ENCODE results near the gene NCAM2. TPM values are rescaled to one million over a fixed set of nuclear protein-coding genes. Genes with fewer than 3 reads are reported as not detected.

NCAM2 gene
- total and polyA plus RNA-seq, 10 donors, result 0.09 to 5.7 (median 1.0) TPM

DNA sequence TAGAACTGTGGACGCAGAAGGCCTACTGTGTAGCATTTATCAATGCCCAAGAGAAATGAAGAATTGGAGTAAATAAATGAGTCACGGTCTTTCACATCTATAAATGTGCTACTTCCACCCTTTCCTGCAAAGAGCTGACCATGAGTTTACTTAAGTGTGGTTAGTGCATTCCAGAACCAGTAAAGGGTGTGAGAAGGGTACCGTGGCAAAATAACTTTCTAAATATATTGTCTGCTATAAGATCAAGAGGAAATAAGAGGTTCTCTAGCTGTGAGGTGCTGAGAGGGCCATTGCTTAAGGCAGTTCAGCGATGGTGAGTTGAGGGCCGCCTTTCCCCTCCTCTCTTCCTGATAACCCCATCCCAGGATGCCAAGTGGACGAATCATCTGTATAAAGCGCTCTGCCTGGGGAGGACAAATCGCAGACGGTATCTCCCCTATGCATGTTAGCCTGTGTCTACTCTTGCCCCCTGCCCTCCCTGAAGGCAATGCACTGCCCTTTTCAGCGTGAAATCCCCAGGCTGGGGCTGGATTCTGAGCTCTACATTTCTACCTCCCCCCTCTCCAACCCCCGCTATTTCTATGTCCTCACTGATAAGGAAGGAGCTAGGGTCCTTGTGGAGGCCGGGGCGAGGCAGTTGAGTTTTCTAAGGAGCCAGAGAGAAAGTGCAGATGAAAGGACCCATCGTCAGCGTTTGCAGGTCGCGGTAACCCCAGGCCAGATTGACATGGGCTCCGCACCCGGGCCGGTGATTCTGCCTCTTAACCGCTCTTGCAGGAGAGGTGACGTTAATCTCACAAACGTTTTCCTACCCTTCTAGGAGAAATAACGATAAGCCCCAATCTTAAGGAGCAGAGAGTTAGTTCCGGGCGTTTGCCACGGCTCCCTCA lies 1.5 kb upstream of the NCAM2 start:
- intact Hi-C loops (cut with DNase I; ENCODE audit: low total_unique reads), result no loop called here
- 40 to 49% (median 41%) methylated on average over 27 of the region's 27 CpGs for WGBS, 5 donors
- Histone ChIP-seq H3K36me3 (no peaks in the 10 kb centered on the region), H3K4me3 (peak overlapping the region in 6 of 8 donors; percentile 43 to 78 (median 50)), H3K4me1 (peaks cover 0 to 30% (median 17%) of the 10 kb centered on the region in 6 donors), H3K27me3 (replicated peaks in 1 of 7) (peaks cover 0 to 41% (median 19%) of the 10 kb centered on the region in 7 donors), H3K27ac (no peak overlapping the region), H3K9me3 (no peaks in the 10 kb centered on the region)
- DNase-seq, result no peak
- TF ChIP-seq POLR2A (IDR thresholded peaks at IDR 0.05) (no peak), POLR2AphosphoS5 (IDR thresholded peaks at IDR 0.05) (no peak)
- TF ChIP-seq, protein P1, sequence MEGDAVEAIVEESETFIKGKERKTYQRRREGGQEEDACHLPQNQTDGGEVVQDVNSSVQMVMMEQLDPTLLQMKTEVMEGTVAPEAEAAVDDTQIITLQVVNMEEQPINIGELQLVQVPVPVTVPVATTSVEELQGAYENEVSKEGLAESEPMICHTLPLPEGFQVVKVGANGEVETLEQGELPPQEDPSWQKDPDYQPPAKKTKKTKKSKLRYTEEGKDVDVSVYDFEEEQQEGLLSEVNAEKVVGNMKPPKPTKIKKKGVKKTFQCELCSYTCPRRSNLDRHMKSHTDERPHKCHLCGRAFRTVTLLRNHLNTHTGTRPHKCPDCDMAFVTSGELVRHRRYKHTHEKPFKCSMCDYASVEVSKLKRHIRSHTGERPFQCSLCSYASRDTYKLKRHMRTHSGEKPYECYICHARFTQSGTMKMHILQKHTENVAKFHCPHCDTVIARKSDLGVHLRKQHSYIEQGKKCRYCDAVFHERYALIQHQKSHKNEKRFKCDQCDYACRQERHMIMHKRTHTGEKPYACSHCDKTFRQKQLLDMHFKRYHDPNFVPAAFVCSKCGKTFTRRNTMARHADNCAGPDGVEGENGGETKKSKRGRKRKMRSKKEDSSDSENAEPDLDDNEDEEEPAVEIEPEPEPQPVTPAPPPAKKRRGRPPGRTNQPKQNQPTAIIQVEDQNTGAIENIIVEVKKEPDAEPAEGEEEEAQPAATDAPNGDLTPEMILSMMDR (IDR thresholded peaks at IDR 0.05 in 8 of 11, conservative IDR thresholded peaks at IDR 0.05 in 3 of 11), result no peak

DNA sequence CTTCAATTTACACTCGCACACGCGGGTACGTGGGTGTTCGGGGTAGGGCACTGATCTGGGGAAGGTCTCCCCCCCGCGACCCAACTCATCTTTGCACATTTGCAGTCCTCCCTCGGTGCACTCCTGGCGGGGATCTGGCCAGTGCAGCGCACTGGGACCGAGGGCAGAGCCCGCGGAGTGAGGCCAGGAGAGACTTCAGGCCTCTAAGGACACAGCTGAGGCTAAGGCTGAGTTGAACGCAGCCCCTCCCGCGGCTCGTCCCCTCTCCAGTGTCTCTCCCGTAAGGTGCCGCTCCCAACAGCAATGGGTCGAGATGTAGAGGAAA lies 936 bp upstream of the NCAM2 start:
- TF ChIP-seq, protein P1 (IDR thresholded peaks at IDR 0.05 in 8 of 11, conservative IDR thresholded peaks at IDR 0.05 in 3 of 11), result no peak
- TF ChIP-seq POLR2A (IDR thresholded peaks at IDR 0.05) (no peak), POLR2AphosphoS5 (IDR thresholded peaks at IDR 0.05) (no peak)
- DNase-seq, result no peak
- WGBS, 5 donors, result 2 to 7% (median 5%) methylated on average over 15 to 20 of the region's 20 CpGs
- H3K27ac ChIP-seq, result no peak overlapping the region
- no peaks in the 10 kb centered on the region for H3K36me3 ChIP-seq
- peaks cover 0 to 30% (median 17%) of the 10 kb centered on the region in 6 donors for H3K4me1 ChIP-seq
- no peaks in the 10 kb centered on the region for H3K9me3 ChIP-seq
- intact Hi-C loops (cut with DNase I; ENCODE audit: low total_unique reads), result no loop called here
- H3K4me3 ChIP-seq, result peak overlapping the region; percentile 41 to 78 (median 50)
- H3K27me3 ChIP-seq (replicated peaks in 1 of 7), result peaks cover 0 to 41% (median 19%) of the 10 kb centered on the region in 7 donors

- DNase-seq, result no peak
- H3K36me3 ChIP-seq, result no peaks in the 10 kb centered on the region
- 0 to 12% (median 1%) methylated on average over 7 to 14 of the region's 14 CpGs for WGBS, 5 donors
- H3K4me3 ChIP-seq, result peak overlapping the region; percentile 41 to 78 (median 50)
- no peaks in the 10 kb centered on the region for H3K9me3 ChIP-seq
- peaks cover 0 to 41% (median 19%) of the 10 kb centered on the region in 7 donors for H3K27me3 ChIP-seq (replicated peaks in 1 of 7)
- peak overlapping the region in 1 of 8 donors; percentile 31 for H3K27ac ChIP-seq
- intact Hi-C loops (cut with DNase I; ENCODE audit: low total_unique reads), result no loop called here
- TF ChIP-seq, protein P1 (IDR thresholded peaks at IDR 0.05 in 8 of 11, conservative IDR thresholded peaks at IDR 0.05 in 3 of 11), result no peak
- TF ChIP-seq POLR2AphosphoS5 (IDR thresholded peaks at IDR 0.05) (no peak), POLR2A (IDR thresholded peaks at IDR 0.05) (no peak)
- H3K4me1 ChIP-seq, result peaks cover 0 to 30% (median 17%) of the 10 kb centered on the region in 6 donors
These were observed 214 bp downstream of the NCAM2 start for GRCh38 chr21:20998456-20998789.

GRCh38 chr21:20998886-20999285 lies 677 bp downstream of the NCAM2 start:
- Histone ChIP-seq H3K36me3 (no peaks in the 10 kb centered on the region), H3K4me1 (peaks cover 0 to 30% (median 17%) of the 10 kb centered on the region in 6 donors), H3K27me3 (replicated peaks in 1 of 7) (peaks cover 0 to 41% (median 19%) of the 10 kb centered on the region in 7 donors), H3K4me3 (peak overlapping the region in 7 of 8 donors; percentile 43 to 78 (median 50)), H3K27ac (peak overlapping the region in 1 of 8 donors; percentile 31), H3K9me3 (no peaks in the 10 kb centered on the region)
- WGBS, 5 donors, result 36 to 41% (median 38%) methylated on average over 5 of the region's 5 CpGs
- intact Hi-C loops (cut with DNase I; ENCODE audit: low total_unique reads), result no loop called here
- DNase-seq, result no peak
- TF ChIP-seq POLR2AphosphoS5 (IDR thresholded peaks at IDR 0.05) (no peak), POLR2A (IDR thresholded peaks at IDR 0.05) (no peak)
- TF ChIP-seq, protein P1 (IDR thresholded peaks at IDR 0.05 in 8 of 11, conservative IDR thresholded peaks at IDR 0.05 in 3 of 11), result no peak
